ENCODE results near the gene TMEM114. TPM values are rescaled to one million over a fixed set of nuclear protein-coding genes. Genes with fewer than 3 reads are reported as not detected.

TMEM114 gene
- total RNA-seq, 3 donors from 2014 or later: not detected

GRCh38 chr16:8530752-8531384, 59.4 kb downstream of the TMEM114 start:
- H3K4me1 Mint-ChIP-seq (ENCODE audit: low read depth): no peaks in the 10 kb centered on the region
- H3K36me3 Mint-ChIP-seq (ENCODE audit: insufficient read depth): no peaks in the 10 kb centered on the region

GRCh38 chr16:8528471-8528870, 61.8 kb downstream of the TMEM114 start:
- Mint-ChIP-seq H3K4me1 (ENCODE audit: low read depth) (no peaks in the 10 kb centered on the region), H3K9me3 (peaks cover 3% of the 10 kb centered on the region), H3K4me3 (no peak overlapping the region), H3K36me3 (ENCODE audit: insufficient read depth) (no peaks in the 10 kb centered on the region), H3K27me3 (ENCODE audit: low read depth) (peaks cover 18% of the 10 kb centered on the region)
- ATAC-seq (no peak), DNase-seq (no peak)

More at GRCh38 chr16:8530752-8531384, 59.4 kb downstream of the TMEM114 start:
- DNase-seq (no peak), ATAC-seq (no peak)
- Mint-ChIP-seq H3K27me3 (ENCODE audit: low read depth) (peaks cover 20% of the 10 kb centered on the region), H3K4me3 (no peak overlapping the region), H3K9me3 (peaks cover 3% of the 10 kb centered on the region)

DNA sequence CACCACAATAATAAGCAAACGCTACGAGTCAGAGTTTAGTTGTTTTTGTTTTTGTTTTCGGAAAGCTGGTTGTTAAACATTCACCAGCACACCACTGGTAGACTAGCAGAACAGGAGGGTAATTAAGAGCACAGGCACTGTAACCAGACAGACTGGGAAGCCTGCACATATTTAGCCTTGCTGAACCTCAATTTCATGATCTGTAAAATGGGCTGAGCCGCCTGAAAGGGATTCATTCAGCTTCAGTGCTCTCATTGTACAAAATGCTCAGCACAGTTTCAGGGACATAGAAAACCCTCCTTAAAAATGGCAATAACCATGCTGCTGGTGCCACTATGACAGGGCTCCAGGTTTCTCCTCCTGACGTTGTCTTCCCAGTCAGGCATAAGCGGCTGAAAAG, 66.4 kb downstream of the TMEM114 start:
- ATAC-seq: no peak
- DNase-seq: no peak
- H3K36me3 Mint-ChIP-seq (ENCODE audit: insufficient read depth): no peaks in the 10 kb centered on the region
- no peak overlapping the region for H3K4me3 Mint-ChIP-seq
- H3K9me3 Mint-ChIP-seq: no peaks in the 10 kb centered on the region
- no peaks in the 10 kb centered on the region for H3K4me1 Mint-ChIP-seq (ENCODE audit: low read depth)
- peaks cover 10% of the 10 kb centered on the region for H3K27me3 Mint-ChIP-seq (ENCODE audit: low read depth)

DNA sequence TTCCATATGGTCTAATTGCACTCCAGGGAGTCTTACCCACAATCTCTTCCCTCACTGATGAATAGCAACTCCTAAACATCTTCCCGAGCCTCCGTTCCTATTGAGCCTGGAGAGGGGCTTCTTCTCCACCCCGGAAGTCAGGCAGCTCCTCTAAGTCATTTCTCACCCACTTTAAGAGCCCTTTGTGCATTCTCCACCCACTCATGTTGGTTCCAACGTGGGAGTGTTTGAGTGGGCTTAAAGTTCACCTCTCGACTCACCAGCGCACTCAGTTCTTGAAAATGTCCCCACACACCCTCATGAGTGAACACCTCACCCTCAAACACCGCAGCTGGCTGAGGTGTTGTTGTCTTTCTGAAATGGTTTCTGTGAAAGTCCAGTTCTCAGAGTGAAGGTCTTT, 67.6 kb downstream of the TMEM114 start:
- no peak for ATAC-seq
- DNase-seq: no peak
- no peaks in the 10 kb centered on the region for H3K4me1 Mint-ChIP-seq (ENCODE audit: low read depth)

DNA sequence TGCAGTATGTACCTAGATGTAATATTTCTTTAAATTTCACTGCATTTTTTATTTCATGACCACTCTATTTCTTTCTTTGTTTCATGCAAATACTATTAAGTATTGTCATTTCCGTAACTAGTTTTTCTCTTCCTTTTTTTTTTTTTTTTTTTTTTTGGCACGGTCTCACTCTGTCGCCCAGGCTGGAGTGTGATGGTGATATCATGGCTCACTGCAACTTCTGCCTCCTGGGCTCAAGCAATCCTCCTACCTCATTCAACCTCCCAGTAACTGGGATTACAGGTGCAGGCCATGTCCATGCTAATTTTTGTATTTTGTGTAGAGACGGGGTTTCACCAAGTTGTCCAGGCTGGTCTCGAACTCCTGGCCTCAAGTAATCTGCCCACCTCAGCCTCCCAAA, 70.7 kb downstream of the TMEM114 start:
- H3K4me1 Mint-ChIP-seq (ENCODE audit: low read depth): no peaks in the 10 kb centered on the region
- ATAC-seq (no peak), DNase-seq (no peak)
- H3K36me3 Mint-ChIP-seq (ENCODE audit: insufficient read depth): no peaks in the 10 kb centered on the region
- no peak overlapping the region for H3K4me3 Mint-ChIP-seq
- H3K9me3 Mint-ChIP-seq: no peaks in the 10 kb centered on the region
- peaks cover 4% of the 10 kb centered on the region for H3K27me3 Mint-ChIP-seq (ENCODE audit: low read depth)

More for the DNA sequence above, 67.6 kb downstream of the TMEM114 start:
- peaks cover 7% of the 10 kb centered on the region for H3K27me3 Mint-ChIP-seq (ENCODE audit: low read depth)
- no peaks in the 10 kb centered on the region for H3K36me3 Mint-ChIP-seq (ENCODE audit: insufficient read depth)
- no peak overlapping the region for H3K4me3 Mint-ChIP-seq
- no peaks in the 10 kb centered on the region for H3K9me3 Mint-ChIP-seq

Other genes with a start within 250 kb of the TMEM114 start
- gene METTL22, start 31.2 kb upstream of the TMEM114 start, total RNA-seq: 10 to 100 TPM; 18.7 to 20.0 (median 19.1) TPM
- 1 to 10 TPM; 3.4 to 6.4 (median 4.5) TPM for gene ABAT, start 84.1 kb upstream of the TMEM114 start, total RNA-seq
- gene TMEM186, start 207.1 kb upstream of the TMEM114 start, total RNA-seq: 10 to 100 TPM; 13.2 to 14.5 (median 13.9) TPM
- 10 to 100 TPM; 85.4 to 95.5 (median 89.6) TPM for gene PMM2, start 207.3 kb upstream of the TMEM114 start, total RNA-seq

Data from activated T-cell treated with anti-CD3 and anti-CD28 coated beads, Interleukin-2, amount 50 U/mL, for 4 hours (primary cell).